ACHN (cell line): ENCODE measurements around the gene PAM.
"Not testable (repeated sequence)": the region's sequence is repeated elsewhere in the genome, so short reads cannot be mapped to it uniquely, and the experiment has no call there.

ENCODE experiments used
- DNase-seq: peaks from one replicate; pipeline ENCODE4 v3.0.0-alpha.2; 2015
- in situ Hi-C: cut with HindIII; loops from 2 replicates; pipeline ENCODE4 v1.10.0; 2017; ENCODE audit warnings: low sequenced_read_pairs, low pct_ligation_motif_present, low pct_unique_long_range_greater_than_20kb

PAM gene

DNA sequence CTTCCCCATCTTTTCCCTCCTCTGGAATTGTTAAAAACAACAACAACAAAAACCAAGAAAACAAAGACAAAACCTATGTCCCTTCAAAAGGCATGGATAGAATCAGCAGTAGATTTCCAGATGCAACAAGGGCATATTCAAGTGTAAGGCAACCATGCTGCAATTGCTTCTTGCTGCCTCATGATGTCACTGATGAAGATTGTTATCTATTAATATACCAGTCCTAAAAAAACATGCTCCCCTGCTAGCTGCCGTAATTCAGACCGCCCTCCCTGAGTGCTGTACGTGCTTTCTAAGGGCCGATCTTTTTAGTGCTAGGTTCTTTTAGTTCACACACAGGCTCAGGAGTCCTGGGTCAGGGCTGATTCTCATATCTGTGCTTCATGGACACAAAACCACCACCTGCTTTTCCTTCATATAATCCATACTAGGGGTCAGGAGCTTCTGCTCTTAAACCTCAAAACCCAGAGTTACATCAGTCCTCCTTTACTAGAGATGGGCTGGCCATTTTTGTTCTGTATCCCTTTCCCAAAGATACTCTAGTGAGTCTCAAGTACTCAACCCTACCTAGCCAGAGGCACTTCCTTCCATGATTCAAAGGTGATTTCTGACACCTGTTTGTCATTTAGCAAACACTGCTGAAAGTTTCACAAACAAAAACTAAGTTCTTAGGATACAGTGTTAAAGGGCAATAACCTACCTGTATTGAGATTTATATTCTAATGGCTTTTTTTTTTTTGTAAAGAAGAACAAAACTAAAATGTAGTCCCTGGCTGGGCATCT is 282.8 kb downstream of the PAM start:
- in situ Hi-C loops, result no loop called here

DNA sequence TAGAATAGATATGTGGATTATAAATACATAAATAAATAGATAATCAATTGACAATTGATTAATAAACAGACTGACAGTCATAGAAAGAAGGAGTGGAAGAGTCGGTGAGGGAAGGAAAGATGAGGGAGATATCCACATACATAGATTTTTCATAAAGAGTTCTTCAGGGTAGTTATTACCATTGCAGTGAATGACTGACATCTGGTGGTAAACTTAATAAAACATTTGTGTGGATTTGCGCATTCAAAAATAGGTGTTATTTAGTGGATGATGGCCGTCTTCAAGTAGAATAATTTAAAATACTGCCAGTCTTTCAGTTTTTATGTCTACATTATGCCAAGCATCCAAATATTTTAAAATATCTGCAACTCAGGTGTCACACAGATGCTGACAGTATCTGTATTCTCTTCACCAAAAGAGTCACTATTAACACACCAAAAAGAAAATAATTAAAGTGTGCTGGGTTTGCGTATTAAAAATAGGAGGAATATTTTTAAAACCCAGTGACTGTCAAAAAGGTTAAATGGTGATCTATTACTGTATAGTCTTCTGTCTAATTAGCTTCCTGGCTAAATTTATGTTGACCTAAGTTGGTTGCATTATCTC is 286.1 kb downstream of the PAM start:
- DNase-seq, result peak; percentile 53
- in situ Hi-C loops, result no loop called here

More for the DNA sequence above, 282.8 kb downstream of the PAM start:
- DNase-seq, result no peak

DNA sequence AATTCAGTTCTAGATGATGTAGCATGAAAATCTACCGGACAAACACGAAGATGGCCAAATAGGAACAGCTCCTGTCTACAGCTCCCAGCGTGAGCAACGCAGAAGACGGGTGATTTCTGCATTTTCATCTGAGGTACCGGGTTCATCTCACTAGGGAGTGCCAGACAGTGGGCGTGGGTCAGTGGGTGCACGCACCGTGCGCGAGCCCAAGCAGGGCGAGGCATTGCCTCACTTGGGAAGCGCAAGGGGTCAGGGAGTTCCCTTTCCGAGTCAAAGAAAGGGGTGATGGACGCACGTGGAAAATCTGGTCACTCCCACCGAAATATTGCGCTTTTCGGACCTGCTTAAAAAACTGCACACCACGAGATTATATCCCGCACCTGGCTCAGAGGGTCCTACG is 291.6 kb downstream of the PAM start:
- in situ Hi-C loops, DNase-seq: not testable (repeated sequence)

DNA sequence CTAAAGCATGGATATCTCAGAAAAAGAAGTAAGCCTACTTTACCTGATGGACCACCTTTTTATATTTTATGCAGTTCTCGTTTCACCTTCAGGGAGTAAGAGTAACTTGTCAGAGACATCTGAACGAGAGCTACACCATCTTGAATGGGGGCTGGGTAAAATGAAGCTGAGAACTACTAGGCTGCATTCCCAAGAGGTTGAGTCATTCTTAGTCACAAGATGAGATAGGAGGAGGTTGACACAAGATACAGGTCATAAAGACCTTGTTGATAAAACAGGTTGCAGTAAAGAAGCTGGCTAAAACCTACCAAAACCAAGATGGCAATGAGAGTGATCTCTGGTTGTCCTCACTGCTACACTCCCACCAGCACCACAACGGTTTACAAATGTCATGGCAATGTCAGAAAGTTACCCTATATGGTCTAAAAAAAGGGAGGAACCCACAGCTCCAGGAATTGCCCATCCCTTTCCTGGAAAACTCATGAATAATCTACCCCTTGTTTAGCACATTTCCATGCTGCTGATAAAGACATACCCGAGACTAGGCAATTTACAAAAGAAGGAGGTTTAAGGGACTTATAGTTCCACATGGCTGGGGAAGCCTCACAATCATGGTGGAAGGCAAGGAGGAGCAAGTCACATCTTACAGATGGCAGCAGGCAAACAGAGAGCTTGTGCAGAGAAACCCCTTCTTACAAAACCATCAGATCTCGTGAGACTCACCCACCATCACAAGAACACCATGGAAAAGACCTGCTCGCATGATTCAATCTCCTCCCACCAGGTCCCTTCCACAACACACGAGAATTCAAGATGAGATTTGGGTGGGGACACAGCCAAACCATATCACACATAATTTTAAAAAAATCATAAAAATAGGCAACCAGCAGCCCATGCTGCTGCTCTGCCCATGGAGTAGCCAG is 302.4 kb downstream of the PAM start:
- in situ Hi-C loops, result no loop called here
- peak; percentile 18 for DNase-seq

DNA sequence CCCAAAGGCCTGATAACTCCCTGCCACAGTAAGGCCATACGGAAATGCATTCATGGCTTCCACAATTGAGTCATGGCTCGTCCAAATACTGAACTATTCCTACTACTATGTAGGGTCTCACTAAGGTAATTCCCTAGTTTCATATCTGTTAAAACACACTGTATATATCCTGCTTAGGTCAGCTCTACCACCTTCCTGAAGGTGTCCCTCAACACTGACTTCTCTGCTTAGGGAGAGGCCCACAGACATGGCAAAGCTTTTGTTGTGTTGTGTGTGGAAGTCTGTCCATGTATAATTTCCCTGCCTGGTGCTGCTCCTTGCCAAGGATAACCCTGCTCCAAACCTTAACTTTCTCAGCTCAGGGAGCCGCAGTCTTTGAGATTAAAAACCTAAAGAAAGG is 304.4 kb downstream of the PAM start:
- DNase-seq, result no peak
- in situ Hi-C loops, result no loop called here

DNA sequence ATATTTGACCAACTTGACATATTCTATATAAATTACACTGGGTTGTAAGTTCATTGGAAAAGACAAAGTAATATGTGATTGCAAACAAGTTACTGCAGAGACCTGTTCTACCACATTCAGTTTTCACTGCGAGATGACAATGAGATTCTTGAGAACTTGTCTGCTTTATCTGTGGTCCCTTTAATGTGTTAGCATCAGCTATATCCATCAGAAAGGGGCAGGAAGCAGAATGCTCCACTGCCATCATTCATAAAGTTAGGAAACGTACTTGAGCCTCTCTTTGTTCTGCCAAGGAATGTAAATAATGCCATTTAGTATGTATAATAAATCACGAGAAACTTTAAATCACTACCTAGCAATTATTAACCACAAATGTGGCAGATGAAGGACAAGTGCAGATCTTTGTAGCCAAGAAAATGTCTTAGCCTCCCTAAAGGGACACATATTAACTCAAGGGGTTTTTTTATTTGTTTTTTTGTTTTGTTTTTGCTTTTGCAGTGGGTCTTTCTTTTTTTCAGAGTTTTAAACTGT is 305.4 kb downstream of the PAM start:
- no peak for DNase-seq
- in situ Hi-C loops, result no loop called here

DNA sequence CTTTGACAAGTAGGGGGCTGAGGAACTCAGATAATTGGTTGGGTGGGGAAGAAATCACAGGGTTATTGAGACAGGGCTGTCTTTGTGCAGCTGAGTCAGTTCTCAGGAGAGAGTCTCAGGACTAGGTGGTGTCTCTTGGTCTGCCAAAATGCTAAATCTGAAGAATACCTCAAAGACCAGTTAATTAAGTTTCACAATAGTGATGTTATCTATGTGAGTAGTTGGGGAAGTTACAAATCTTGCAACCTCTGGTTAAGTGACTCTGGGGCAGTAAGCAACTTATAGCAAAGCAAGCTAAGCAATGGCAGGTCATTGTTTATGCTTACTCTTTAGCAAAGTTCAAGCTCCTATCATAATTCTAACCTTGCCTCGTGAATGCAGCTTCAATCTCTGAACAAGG is 311.2 kb downstream of the PAM start:
- DNase-seq, result no peak
- in situ Hi-C loops, result no loop called here

DNA sequence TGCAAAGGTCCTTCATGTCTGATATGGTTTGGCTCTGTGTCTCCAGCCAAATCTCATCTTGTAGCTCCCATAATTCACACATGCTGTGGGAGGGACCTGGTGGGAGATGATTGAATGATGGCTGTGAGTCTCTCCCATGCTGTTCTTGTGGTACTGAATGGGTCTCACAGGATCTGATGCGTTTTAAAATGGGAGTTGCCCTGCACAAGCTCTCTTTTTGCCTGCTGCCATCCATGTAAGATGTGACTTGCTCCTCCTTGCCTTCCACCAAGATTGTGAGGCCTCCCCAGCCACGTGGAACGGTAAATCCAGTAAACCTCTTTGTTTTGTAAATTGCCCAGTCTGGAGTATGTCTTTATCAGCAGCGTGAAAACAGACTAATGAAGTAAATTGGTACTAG is 318.4 kb downstream of the PAM start:
- in situ Hi-C loops, DNase-seq: not testable (repeated sequence)

DNA sequence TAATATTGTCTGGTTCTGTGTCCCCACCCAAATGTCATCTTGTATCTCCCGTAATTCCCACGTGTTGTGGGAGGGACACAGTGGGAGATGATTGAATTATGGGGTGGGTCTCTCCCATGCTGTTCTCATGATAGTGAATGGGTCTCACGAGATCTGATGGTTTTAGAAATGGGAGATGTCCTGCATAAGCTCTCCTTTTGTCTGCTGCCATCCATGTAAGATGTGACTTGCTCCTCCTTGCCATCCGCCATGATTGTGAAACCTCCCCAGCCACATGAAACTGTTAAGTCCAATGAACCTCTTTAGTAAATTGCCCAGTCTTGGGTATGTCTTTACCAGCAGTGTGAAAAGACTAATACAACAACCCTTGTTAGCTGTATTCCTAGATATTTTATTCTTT is 320.3 kb downstream of the PAM start:
- in situ Hi-C loops, result no loop called here

More for the DNA sequence above, 320.3 kb downstream of the PAM start:
- DNase-seq, result no peak
